ENCODE results near the gene PKP2. TPM values are rescaled to one million over a fixed set of nuclear protein-coding genes. Genes with fewer than 3 reads are reported as not detected.

The PKP2 gene
- total and polyA plus RNA-seq, 2 of the 13 experiments (the other 11 are each of a cell fraction or from before 2014, with no cell fraction given), result 15.1 to 25.3 TPM

DNA sequence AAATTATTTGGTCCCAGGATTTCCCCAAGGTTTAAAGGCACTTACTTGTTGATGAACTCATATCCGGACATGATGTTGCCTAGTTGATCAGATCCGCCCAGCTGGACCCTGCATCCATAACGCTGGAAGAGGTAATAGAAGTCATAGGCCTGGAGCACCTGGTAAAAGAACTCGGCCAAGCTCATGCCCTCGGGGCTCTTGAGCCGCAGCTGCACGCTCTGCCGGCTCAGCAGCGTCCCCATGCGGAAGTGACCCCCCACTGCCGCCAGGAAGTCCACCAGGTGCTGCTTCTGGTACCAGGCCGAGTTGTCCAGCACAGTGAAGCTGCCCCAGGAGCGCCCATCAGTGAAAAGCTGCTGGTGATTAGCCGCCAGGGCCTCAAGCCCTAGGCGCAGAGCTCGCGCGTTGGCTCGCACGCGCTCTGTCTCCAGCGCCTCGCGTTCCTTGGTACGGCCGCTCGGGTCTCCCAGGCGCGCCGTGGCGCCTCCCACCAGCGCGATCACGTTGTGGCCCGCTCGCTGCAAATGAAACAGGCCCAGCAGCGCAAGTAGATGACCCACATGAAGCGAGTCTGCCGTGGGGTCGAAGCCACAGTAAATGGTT lies 141.4 kb downstream of the PKP2 start (continued):
- TF ChIP-seq, protein P1, sequence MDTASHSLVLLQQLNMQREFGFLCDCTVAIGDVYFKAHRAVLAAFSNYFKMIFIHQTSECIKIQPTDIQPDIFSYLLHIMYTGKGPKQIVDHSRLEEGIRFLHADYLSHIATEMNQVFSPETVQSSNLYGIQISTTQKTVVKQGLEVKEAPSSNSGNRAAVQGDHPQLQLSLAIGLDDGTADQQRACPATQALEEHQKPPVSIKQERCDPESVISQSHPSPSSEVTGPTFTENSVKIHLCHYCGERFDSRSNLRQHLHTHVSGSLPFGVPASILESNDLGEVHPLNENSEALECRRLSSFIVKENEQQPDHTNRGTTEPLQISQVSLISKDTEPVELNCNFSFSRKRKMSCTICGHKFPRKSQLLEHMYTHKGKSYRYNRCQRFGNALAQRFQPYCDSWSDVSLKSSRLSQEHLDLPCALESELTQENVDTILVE (CRISPR knock-in tag; IDR thresholded peaks at IDR 0.05), result 0 out of 2 replicates have a peak, but pooled peaks have one; percentile 15
- no peak for TF ChIP-seq ZNF891 (CRISPR knock-in tag; IDR thresholded peaks at IDR 0.05)
- no peak for TF ChIP-seq ZNF782 (CRISPR knock-in tag; IDR thresholded peaks at IDR 0.05; ENCODE audit: borderline replicate concordance)
- TF ChIP-seq ZNF777 (CRISPR knock-in tag; IDR thresholded peaks at IDR 0.05), result no peak
- TF ChIP-seq NFYC (CRISPR knock-in tag; IDR thresholded peaks at IDR 0.05), result no peak
- no peak for TF ChIP-seq ZNF235 (CRISPR knock-in tag; IDR thresholded peaks at IDR 0.05; ENCODE audit: borderline replicate concordance)
- TF ChIP-seq, protein P2, sequence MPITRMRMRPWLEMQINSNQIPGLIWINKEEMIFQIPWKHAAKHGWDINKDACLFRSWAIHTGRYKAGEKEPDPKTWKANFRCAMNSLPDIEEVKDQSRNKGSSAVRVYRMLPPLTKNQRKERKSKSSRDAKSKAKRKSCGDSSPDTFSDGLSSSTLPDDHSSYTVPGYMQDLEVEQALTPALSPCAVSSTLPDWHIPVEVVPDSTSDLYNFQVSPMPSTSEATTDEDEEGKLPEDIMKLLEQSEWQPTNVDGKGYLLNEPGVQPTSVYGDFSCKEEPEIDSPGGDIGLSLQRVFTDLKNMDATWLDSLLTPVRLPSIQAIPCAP (CRISPR knock-in tag; IDR thresholded peaks at IDR 0.05; ENCODE audit: low read depth), result no peak
- peak; percentile 88; the same call in 1 of the 2 replicates for TF ChIP-seq ZNF546 (CRISPR knock-in tag; conservative IDR thresholded peaks at IDR 0.05)
- TF ChIP-seq ZKSCAN1 (IDR thresholded peaks at IDR 0.05; ENCODE audit: low read length), result no peak
- TF ChIP-seq ZFYVE20 (CRISPR knock-in tag; IDR thresholded peaks at IDR 0.05; ENCODE audit: borderline replicate concordance, low read depth), result peak; percentile 60; the same call in 1 of the 2 replicates
- TF ChIP-seq, protein P3, sequence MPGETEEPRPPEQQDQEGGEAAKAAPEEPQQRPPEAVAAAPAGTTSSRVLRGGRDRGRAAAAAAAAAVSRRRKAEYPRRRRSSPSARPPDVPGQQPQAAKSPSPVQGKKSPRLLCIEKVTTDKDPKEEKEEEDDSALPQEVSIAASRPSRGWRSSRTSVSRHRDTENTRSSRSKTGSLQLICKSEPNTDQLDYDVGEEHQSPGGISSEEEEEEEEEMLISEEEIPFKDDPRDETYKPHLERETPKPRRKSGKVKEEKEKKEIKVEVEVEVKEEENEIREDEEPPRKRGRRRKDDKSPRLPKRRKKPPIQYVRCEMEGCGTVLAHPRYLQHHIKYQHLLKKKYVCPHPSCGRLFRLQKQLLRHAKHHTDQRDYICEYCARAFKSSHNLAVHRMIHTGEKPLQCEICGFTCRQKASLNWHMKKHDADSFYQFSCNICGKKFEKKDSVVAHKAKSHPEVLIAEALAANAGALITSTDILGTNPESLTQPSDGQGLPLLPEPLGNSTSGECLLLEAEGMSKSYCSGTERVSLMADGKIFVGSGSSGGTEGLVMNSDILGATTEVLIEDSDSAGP (CRISPR knock-in tag; IDR thresholded peaks at IDR 0.05; ENCODE audit: borderline replicate concordance), result no peak; the same call in 1 of the 2 replicates
- TF ChIP-seq RFXAP (CRISPR knock-in tag; IDR thresholded peaks at IDR 0.05; ENCODE audit: borderline replicate concordance), result no peak; the same call in 1 of the 2 replicates
- peak; percentile 19 for TF ChIP-seq SKI (IDR thresholded peaks at IDR 0.05; ENCODE audit: partially characterized antibody)
- 0 out of 2 replicates have a peak, but pooled peaks have one; percentile 22 for TF ChIP-seq HNRNPUL1 (IDR thresholded peaks at IDR 0.05; ENCODE audit: low read depth, low read length)
- peak; percentile 40; the same call in 1 of the 2 replicates for TF ChIP-seq ZNF331 (CRISPR knock-in tag; IDR thresholded peaks at IDR 0.05)
- TF ChIP-seq RXRB (CRISPR knock-in tag; IDR thresholded peaks at IDR 0.05; ENCODE audit: borderline replicate concordance), result peak; percentile 23; the same call in 1 of the 2 replicates
- TF ChIP-seq RFXANK (CRISPR knock-in tag; IDR thresholded peaks at IDR 0.05), result no peak; the same call in 1 of the 2 replicates
- TF ChIP-seq ZNF543 (CRISPR knock-in tag; IDR thresholded peaks at IDR 0.05), result no peak
- TF ChIP-seq ELF1 (CRISPR knock-in tag; IDR thresholded peaks at IDR 0.05), result peak; percentile 90
- no peak for TF ChIP-seq NR2F1 (CRISPR knock-in tag; IDR thresholded peaks at IDR 0.05)
- no peak; the same call in 1 of the 2 replicates for TF ChIP-seq BHLHE40 (IDR thresholded peaks at IDR 0.05; ENCODE audit: low read length)
- no peak for TF ChIP-seq ZNF577 (CRISPR knock-in tag; IDR thresholded peaks at IDR 0.05; ENCODE audit: borderline replicate concordance, low read depth)
- TF ChIP-seq, protein P4, sequence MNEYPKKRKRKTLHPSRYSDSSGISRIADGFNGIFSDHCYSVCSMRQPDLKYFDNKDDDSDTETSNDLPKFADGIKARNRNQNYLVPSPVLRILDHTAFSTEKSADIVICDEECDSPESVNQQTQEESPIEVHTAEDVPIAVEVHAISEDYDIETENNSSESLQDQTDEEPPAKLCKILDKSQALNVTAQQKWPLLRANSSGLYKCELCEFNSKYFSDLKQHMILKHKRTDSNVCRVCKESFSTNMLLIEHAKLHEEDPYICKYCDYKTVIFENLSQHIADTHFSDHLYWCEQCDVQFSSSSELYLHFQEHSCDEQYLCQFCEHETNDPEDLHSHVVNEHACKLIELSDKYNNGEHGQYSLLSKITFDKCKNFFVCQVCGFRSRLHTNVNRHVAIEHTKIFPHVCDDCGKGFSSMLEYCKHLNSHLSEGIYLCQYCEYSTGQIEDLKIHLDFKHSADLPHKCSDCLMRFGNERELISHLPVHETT (CRISPR knock-in tag; conservative IDR thresholded peaks at IDR 0.05), result 0 out of 2 replicates have a peak, but pooled peaks have one; percentile 17
- TF ChIP-seq, protein P5, sequence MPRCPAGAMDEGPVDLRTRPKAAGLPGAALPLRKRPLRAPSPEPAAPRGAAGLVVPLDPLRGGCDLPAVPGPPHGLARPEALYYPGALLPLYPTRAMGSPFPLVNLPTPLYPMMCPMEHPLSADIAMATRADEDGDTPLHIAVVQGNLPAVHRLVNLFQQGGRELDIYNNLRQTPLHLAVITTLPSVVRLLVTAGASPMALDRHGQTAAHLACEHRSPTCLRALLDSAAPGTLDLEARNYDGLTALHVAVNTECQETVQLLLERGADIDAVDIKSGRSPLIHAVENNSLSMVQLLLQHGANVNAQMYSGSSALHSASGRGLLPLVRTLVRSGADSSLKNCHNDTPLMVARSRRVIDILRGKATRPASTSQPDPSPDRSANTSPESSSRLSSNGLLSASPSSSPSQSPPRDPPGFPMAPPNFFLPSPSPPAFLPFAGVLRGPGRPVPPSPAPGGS (CRISPR knock-in tag; IDR thresholded peaks at IDR 0.05), result no peak
